Skin of body (tissue), 3 donors: ENCODE data around the gene HDHD2. TPM values are rescaled to one million over a fixed set of nuclear protein-coding genes. Genes with fewer than 3 reads are reported as not detected.

ENCODE experiments used
- DNase-seq: peaks from one replicate; lab custom pipeline; 2025; lab: John Stamatoyannopoulos, UW
- small RNA-seq: library from RNA; depleted of rRNA; stranded (forward); fragments of <200 nt; gene quantifications from one replicate; pipeline ENCODE3, GENCODE V24; 2014; ENCODE audit warnings: low replicate concordance
- total RNA-seq: library from RNA; depleted of rRNA; stranded (reverse); fragments of >200 nt; gene quantifications from one replicate; pipeline ENCODE4 v1.2.3, GENCODE V29; 2014

HDHD2 gene
- total RNA-seq, 1 donor from 2014 or later: 25.4 TPM

DNA sequence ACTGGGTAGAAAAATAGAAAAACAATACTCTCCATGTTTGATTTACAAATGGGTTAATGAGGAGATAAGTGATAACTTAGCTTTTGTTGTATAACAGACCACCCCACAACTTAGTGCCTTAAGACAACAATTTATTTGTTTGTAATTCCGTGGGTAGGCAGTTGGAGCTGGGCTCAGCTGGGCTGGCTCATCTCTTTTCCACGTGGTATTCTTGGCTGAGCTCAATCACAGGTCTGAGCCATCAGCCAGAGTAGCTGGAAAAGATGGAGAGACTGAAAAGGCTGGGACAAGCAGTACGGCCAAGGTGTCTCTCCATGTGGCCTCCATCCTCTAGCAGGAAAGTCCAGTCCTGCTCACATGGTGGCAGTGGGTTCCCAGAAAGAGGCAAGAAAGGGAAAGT, 82.7 kb downstream of the HDHD2 start:
- no peak for DNase-seq

DNA sequence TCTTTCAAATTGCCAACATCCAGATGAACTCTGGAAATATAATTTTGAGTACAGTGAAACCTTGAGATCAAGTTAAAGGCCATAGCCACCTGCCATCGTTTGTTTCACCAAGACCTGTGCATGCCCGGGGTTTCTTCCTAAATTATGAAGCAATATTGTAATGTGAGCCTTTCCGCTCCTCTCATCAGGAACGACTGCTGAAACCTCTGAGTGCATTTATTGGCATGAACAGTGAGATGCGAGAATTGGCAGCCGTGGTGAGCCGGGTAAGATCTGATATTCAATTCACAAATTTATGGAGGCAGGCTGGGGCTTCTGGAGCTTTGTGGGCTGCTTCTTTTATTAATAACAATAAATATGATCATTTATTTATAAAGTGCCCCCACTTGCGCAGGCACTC, 87.2 kb downstream of the HDHD2 start:
- DNase-seq: no peak

DNA sequence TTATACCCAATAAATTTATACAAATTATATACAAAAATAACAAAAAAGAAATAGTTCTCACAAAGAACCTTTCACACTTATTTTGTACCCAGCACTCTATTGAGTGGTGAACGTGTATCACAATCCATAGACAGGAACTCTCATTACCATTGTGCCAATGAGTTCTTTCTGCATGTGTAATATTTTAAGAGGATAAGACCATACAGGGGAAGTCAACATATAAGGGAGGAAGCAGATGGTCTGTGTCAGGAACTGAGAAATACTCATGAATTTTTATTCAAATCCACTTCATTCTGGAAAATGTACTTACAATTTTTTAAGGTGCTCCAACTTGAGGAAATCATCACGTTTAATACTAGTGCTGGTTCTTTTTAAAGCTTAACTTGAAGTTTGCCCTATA, 87.8 kb downstream of the HDHD2 start:
- DNase-seq: no peak

Small RNA genes lying within 50 kb of the gene (small RNA-seq; reads per million reads assigned to genes)
- not detected for gene AC012254.4

Other genes starting within 250 kb of the HDHD2 start
- 37.0 TPM for gene PIAS2, start 233.0 kb downstream of the HDHD2 start, total RNA-seq
- 6.3 TPM for gene KATNAL2, start 232.9 kb downstream of the HDHD2 start, total RNA-seq
- gene ELOA2, start 114.9 kb downstream of the HDHD2 start, total RNA-seq: not detected
- gene IER3IP1, start 25.9 kb upstream of the HDHD2 start, total RNA-seq: 24.7 TPM
- not detected for gene SKOR2, start 101.2 kb upstream of the HDHD2 start, total RNA-seq